Measurements from ENCODE around the gene ANKRD2. TPM values are rescaled to one million over a fixed set of nuclear protein-coding genes. Genes with fewer than 3 reads are reported as not detected.
A peak's percentile ranks its signal among the peaks of the same experiment; 100 is the strongest.
"Not testable (repeated sequence)": the region's sequence is repeated elsewhere in the genome, so short reads cannot be mapped to it uniquely, and the experiment has no call there.

ANKRD2 gene, protein sequence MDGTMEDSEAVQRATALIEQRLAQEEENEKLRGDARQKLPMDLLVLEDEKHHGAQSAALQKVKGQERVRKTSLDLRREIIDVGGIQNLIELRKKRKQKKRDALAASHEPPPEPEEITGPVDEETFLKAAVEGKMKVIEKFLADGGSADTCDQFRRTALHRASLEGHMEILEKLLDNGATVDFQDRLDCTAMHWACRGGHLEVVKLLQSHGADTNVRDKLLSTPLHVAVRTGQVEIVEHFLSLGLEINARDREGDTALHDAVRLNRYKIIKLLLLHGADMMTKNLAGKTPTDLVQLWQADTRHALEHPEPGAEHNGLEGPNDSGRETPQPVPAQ
- polyA plus RNA-seq = 0.13 TPM
- long read RNA-seq, donor 1 = 0 reads
- long read RNA-seq, donor 2 = 0 reads
- long read RNA-seq, donor 3 = 0 reads
- long read RNA-seq, donor 4 = 0 reads
- long read RNA-seq, donor 5 = 0 reads
- long read RNA-seq, donor 6, partial matches to known transcripts = 0 of 1 reads
- long read RNA-seq, donor 6, other reads (novel, unspliced or antisense) = 0 of 1 reads
- long read RNA-seq, donor 7 = 0 reads
- long read RNA-seq, donor 8 = 0 reads
- long read RNA-seq, donor 9 = 0 reads
- long read RNA-seq, donor 10 = 0 reads
- long read RNA-seq, donor 11 = 0 reads

DNA sequence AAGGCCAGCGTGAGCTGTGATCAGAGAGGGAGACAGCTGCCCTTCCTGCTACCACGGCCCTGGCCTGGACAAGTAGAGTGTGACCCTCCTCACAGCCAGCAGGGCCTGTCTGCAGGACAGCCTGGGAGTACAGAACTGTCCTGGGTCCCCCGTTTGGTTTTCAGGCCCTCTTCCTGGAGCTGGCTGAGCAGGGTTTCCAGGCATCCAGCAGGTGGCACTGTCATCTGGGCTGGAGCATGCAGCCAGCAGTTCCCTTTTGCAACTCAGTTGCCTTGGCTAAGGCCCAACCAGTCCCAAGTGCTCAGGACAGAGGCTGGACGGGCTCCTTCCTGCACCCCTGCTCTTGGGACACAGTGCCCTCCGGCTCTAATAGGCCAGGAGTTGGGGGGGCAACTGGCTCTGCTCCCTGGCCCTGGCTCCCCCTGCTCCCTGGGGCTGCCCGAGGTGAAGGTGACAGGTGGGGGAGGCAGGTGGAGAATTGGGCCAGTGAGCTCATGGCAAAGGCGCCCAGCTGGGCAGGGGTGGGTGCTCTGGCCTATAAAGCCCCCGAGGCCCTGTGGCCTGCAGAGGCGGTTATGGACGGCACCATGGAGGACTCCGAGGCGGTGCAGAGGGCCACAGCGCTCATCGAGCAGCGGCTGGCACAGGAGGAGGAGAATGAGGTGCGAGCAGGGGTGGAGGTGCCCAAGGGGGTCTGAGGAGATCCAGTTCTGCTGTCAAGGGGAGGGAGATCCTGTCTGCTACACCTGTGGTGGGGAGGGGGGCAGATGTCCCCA, at the start of gene ANKRD2:
TSS of gene ANKRD2 (plus strand) at position 566 of the 776 bp plus-strand sequence. CDS start at position 576, 10 bp downstream.
- Histone ChIP-seq H3K9me3 (ENCODE audit: control insufficient read depth, low read depth, low read length) (no peaks in the 10 kb centered on the region), H3K4me3 (ENCODE audit: low read length) (no peak within 1 kb of the TSS), H3K27me3 (ENCODE audit: control insufficient read depth, insufficient read depth, low read length) (no peaks in the 10 kb centered on the region), H3K27ac (ENCODE audit: low read length) (no peak within 1 kb of the TSS), H3K4me1 (ENCODE audit: control insufficient read depth, insufficient read depth, low read length) (peaks cover 5% of the 10 kb centered on the region), H3K36me3 (ENCODE audit: control insufficient read depth, insufficient read depth, low read length) (no peaks in the 10 kb centered on the region)
- DNase-seq = peak; percentile 69
- no CpG with 5 or more reads among the region's 16 CpGs for WGBS (ENCODE audit: insufficient coverage, low lambda C conversion rate)

- DNase-seq = no peak
- 88% methylated on average over 2 of the region's 8 CpGs for WGBS (ENCODE audit: insufficient coverage, low lambda C conversion rate)
- Histone ChIP-seq H3K9me3 (ENCODE audit: control insufficient read depth, low read depth, low read length) (no peaks in the 10 kb centered on the region), H3K4me3 (ENCODE audit: low read length) (no peak overlapping the region), H3K4me1 (ENCODE audit: control insufficient read depth, insufficient read depth, low read length) (no peaks in the 10 kb centered on the region), H3K36me3 (ENCODE audit: control insufficient read depth, insufficient read depth, low read length) (no peaks in the 10 kb centered on the region), H3K27ac (ENCODE audit: low read length) (no peak overlapping the region), H3K27me3 (ENCODE audit: control insufficient read depth, insufficient read depth, low read length) (no peaks in the 10 kb centered on the region)
These were observed 49.6 kb upstream of the ANKRD2 start for GRCh38 chr10:97522937-97523336.

DNA sequence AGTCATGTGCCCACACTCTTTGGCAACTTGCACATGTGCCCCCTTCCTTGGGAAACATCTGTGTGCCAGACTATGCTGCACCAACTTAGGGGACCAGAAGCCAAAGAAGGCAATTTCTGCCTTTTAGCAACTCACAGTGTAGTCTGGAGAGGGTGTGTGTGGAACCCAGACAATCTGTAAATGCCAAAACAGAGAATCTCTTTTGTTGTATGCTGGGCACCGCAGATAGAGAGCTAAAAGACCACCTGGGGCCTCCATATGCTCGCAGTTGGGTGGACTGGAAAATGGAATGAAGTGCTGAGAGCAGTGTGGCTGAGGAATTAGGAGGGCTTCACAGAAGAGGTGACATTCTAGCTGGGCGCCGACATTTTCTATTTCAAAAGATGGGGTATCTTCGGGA, 47.5 kb upstream of the ANKRD2 start:
- H3K9me3 ChIP-seq (ENCODE audit: control insufficient read depth, low read depth, low read length) = peaks cover 3% of the 10 kb centered on the region
- no peaks in the 10 kb centered on the region for H3K27me3 ChIP-seq (ENCODE audit: control insufficient read depth, insufficient read depth, low read length)
- WGBS (ENCODE audit: insufficient coverage, low lambda C conversion rate) = no CpG with 5 or more reads among the region's 5 CpGs
- H3K27ac ChIP-seq (ENCODE audit: low read length) = no peak overlapping the region
- no peaks in the 10 kb centered on the region for H3K4me1 ChIP-seq (ENCODE audit: control insufficient read depth, insufficient read depth, low read length)
- no peak for DNase-seq
- no peak overlapping the region for H3K4me3 ChIP-seq (ENCODE audit: low read length)
- H3K36me3 ChIP-seq (ENCODE audit: control insufficient read depth, insufficient read depth, low read length) = no peaks in the 10 kb centered on the region

- H3K4me3 ChIP-seq (ENCODE audit: low read length) = no peak overlapping the region
- no peak for DNase-seq
- no peak overlapping the region for H3K27ac ChIP-seq (ENCODE audit: low read length)
- WGBS (ENCODE audit: insufficient coverage, low lambda C conversion rate) = 60% methylated on average over 1 of the region's 1 CpG
- H3K4me1 ChIP-seq (ENCODE audit: control insufficient read depth, insufficient read depth, low read length) = no peaks in the 10 kb centered on the region
- no peaks in the 10 kb centered on the region for H3K27me3 ChIP-seq (ENCODE audit: control insufficient read depth, insufficient read depth, low read length)
- H3K9me3 ChIP-seq (ENCODE audit: control insufficient read depth, low read depth, low read length) = peaks cover 3% of the 10 kb centered on the region
- H3K36me3 ChIP-seq (ENCODE audit: control insufficient read depth, insufficient read depth, low read length) = no peaks in the 10 kb centered on the region
These were observed 46.9 kb upstream of the ANKRD2 start for GRCh38 chr10:97525683-97526110.

- H3K36me3 ChIP-seq (ENCODE audit: control insufficient read depth, insufficient read depth, low read length); DNase-seq; H3K27me3 ChIP-seq (ENCODE audit: control insufficient read depth, insufficient read depth, low read length); H3K4me3 ChIP-seq (ENCODE audit: low read length); H3K27ac ChIP-seq (ENCODE audit: low read length); H3K9me3 ChIP-seq (ENCODE audit: control insufficient read depth, low read depth, low read length); H3K4me1 ChIP-seq (ENCODE audit: control insufficient read depth, insufficient read depth, low read length): not testable (repeated sequence)
- no CpG with 5 or more reads among the region's 29 CpGs for WGBS (ENCODE audit: insufficient coverage, low lambda C conversion rate)
These were observed 43.7 kb upstream of the ANKRD2 start for GRCh38 chr10:97528876-97529275.

DNA sequence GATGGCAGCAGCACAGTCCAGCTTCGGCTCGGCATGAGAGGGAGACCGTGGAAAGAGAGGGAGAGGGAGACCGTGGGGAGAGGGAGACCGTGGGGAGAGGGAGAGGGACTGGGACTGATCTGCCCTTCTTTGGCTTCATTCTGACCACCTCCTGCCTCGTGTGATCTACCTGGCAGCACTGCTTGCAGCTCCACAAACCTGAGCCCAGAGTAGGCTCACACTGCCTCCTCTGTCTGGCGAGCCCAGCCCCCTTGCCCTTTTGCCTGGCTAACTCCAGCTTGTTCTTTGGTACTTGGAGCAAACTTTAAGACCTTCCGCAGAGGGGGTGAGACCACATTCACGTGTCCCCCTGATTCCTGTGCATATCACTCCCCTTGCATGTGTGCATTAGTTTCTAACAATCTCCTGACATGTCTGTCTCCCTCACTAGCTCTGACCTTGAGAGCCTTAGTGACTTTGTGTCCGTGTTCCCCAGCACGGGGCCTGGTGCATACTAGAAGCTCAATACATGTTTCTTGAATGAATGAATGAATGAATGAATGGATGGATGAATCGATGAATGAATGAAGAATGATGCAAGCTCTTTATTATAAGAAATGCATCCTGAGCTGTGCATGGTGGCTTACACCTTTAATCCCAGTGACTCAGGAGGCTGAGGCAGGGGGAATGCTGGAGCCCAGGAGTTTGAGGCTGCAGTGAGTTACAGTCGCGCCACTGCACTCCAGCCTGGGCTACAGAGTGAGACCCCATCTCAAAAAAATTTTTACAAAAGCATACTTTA, 42.7 kb upstream of the ANKRD2 start:
- peaks cover 3% of the 10 kb centered on the region for H3K9me3 ChIP-seq (ENCODE audit: control insufficient read depth, low read depth, low read length)
- no peaks in the 10 kb centered on the region for H3K4me1 ChIP-seq (ENCODE audit: control insufficient read depth, insufficient read depth, low read length)
- no peaks in the 10 kb centered on the region for H3K36me3 ChIP-seq (ENCODE audit: control insufficient read depth, insufficient read depth, low read length)
- H3K4me3 ChIP-seq (ENCODE audit: low read length) = no peak overlapping the region
- no CpG with 5 or more reads among the region's 14 CpGs for WGBS (ENCODE audit: insufficient coverage, low lambda C conversion rate)
- no peak overlapping the region for H3K27ac ChIP-seq (ENCODE audit: low read length)
- no peak for DNase-seq
- H3K27me3 ChIP-seq (ENCODE audit: control insufficient read depth, insufficient read depth, low read length) = no peaks in the 10 kb centered on the region

DNA sequence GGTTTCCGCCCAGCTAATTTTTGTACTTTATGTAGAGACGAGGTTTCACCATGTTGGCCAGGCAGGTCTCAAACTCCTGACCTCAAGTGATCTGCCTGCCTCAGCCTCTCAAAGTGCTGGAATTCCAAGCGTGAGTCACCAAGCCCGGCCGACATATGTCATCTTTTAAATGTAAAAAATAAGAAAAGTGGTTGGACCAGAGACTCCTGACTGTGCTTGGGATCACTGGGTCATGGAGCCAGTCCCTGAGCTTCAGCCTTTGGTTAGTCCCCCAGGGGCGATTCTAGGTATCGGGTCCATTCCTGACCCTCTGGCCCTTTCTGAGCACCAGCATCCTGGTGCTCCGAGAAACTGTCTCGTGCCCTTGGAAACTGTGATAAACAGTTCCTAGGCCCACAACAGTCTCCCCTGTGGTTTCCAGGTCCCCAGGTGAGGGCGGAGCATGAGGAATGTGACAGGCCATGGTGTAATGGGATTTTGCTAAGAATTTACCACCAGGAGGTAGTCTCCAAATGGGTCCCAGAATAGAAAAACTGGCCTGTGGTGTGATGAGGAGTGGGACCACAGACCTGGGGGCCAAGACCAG, 41.1 kb upstream of the ANKRD2 start:
- WGBS (ENCODE audit: insufficient coverage, low lambda C conversion rate) = no CpG with 5 or more reads among the region's 10 CpGs
- H3K4me3 ChIP-seq (ENCODE audit: low read length) = no peak overlapping the region
- no peak overlapping the region for H3K27ac ChIP-seq (ENCODE audit: low read length)
- no peaks in the 10 kb centered on the region for H3K36me3 ChIP-seq (ENCODE audit: control insufficient read depth, insufficient read depth, low read length)
- no peaks in the 10 kb centered on the region for H3K4me1 ChIP-seq (ENCODE audit: control insufficient read depth, insufficient read depth, low read length)
- DNase-seq = no peak
- H3K27me3 ChIP-seq (ENCODE audit: control insufficient read depth, insufficient read depth, low read length) = no peaks in the 10 kb centered on the region
- peaks cover 3% of the 10 kb centered on the region for H3K9me3 ChIP-seq (ENCODE audit: control insufficient read depth, low read depth, low read length)

GRCh38 chr10:97532935-97533671, 39.5 kb upstream of the ANKRD2 start:
- WGBS (ENCODE audit: insufficient coverage, low lambda C conversion rate) = no CpG with 5 or more reads among the region's 12 CpGs
- Histone ChIP-seq H3K27me3 (ENCODE audit: control insufficient read depth, insufficient read depth, low read length) (no peaks in the 10 kb centered on the region), H3K27ac (ENCODE audit: low read length) (no peak overlapping the region), H3K9me3 (ENCODE audit: control insufficient read depth, low read depth, low read length) (peaks cover 3% of the 10 kb centered on the region), H3K36me3 (ENCODE audit: control insufficient read depth, insufficient read depth, low read length) (no peaks in the 10 kb centered on the region), H3K4me3 (ENCODE audit: low read length) (no peak overlapping the region), H3K4me1 (ENCODE audit: control insufficient read depth, insufficient read depth, low read length) (no peaks in the 10 kb centered on the region)
- DNase-seq = no peak

DNA sequence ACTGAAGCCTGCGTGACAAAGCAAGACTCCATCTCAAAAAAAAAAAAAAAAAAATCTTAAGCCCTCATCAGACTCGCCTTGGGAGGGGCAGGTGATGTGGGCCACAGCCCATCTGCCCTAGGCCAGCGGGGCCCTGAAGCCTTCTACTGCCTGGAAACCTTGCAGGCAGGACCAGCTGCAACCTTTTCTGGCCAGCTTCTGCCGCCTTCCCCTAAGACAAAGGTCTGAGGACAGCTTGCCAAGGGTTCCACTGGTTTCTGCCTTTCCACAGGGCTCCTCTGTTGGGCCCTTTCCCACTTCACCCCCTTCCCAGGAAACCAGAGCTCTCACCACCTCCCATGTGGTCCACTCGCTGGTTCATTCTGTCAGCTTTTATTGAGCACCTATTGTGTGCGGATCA, 38.7 kb upstream of the ANKRD2 start:
- Histone ChIP-seq H3K9me3 (ENCODE audit: control insufficient read depth, low read depth, low read length) (peaks cover 3% of the 10 kb centered on the region), H3K27ac (ENCODE audit: low read length) (no peak overlapping the region), H3K4me3 (ENCODE audit: low read length) (no peak overlapping the region), H3K27me3 (ENCODE audit: control insufficient read depth, insufficient read depth, low read length) (no peaks in the 10 kb centered on the region), H3K4me1 (ENCODE audit: control insufficient read depth, insufficient read depth, low read length) (no peaks in the 10 kb centered on the region), H3K36me3 (ENCODE audit: control insufficient read depth, insufficient read depth, low read length) (no peaks in the 10 kb centered on the region)
- WGBS (ENCODE audit: insufficient coverage, low lambda C conversion rate) = no CpG with 5 or more reads among the region's 6 CpGs
- no peak for DNase-seq
